GM19351 (cell line): ENCODE results near the gene SORCS2.

ENCODE experiments used
- ATAC-seq: cut with Tn5 transposase; IDR thresholded peaks from one replicate; pipeline ENCODE4 v1.9.1; 2021; ENCODE audit warnings: mild to moderate bottlenecking, moderate library complexity; ENCODE audit not compliant: unreplicated experiment

SORCS2 gene

GRCh38 chr4:7241597-7242125, 49.3 kb downstream of the SORCS2 start:
- no peak for ATAC-seq

GRCh38 chr4:7242766-7243165, 50.4 kb downstream of the SORCS2 start:
- ATAC-seq, result no peak

DNA sequence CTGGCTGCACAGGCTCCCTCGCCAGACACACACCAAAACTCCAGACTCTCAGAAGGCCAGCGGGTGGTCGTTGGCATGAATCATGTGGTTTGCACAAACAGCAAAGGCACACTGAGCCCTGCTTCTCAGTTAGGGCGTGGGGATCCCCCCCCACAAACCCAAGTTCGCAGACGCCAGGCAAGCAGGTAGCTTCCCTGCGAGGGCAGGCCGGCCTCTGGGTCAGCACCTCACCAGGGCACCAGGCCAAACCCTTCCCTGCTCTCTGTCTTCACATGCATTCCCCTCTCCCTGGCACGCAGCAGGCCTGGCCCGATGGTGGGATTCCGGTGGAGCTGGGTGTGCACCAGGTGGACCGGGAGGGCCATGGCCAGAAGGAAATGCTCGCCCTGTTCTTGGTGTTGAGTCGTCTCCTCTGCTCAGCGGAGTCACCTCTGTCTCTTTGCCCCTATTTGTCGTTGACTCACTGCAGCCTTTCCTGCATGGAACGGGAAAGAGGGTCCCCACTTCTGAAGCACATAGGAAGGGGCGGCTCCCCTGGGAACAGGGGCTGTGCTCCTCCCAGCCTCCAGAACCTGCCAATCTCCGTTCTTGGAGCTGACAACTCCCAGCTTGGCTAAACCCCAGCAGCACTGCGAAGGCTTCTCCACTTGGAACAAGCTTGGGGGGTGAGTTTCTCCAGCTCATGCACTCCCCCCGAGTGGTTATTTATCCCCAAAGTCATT, 51.4 kb downstream of the SORCS2 start:
- ATAC-seq, result no peak

- ATAC-seq, result no peak
Observed at GRCh38 chr4:7244331-7244665, 52.0 kb downstream of the SORCS2 start.

- ATAC-seq, result no peak
Observed at GRCh38 chr4:7244751-7245320, 52.5 kb downstream of the SORCS2 start.

DNA sequence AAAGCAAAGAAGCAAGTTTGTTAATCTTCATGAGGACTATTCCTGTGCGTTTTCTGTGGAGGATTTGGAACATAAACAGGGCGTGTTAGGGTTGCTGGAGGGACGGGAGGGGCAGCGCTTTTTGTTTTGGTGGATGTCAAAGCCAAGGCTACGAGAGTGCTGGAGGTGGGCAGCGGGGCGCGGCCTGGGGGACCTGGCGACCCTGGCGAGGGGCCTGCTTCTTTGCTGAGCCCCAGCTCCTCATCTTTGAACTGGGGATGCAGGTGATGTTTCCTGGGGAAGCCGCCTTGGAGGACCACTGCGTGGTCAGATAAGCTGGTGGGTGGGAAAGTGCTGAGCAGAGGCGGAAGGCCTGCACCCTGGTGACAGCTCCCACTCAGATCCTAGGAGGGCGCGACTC, 55.2 kb downstream of the SORCS2 start:
- ATAC-seq, result no peak

DNA sequence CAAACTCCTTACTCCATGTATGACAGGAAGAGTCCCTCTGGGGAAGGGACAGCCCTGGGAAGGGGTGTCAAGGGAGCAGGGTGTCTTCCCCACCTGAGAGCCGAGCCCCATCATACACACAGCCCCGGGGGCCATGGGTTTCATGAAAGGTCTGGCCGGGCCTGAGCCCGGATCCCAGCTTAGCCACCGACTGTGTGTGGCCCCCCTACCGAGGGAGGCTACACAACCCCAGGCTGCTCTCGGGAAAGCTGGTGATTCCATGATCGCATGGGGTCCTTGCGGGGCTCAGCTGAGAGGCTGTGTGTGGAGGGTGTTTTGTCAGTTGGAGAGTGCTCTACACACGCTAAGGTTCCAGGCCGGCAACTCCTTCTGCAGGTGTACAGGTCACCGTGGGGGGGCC, 55.6 kb downstream of the SORCS2 start:
- no peak for ATAC-seq

DNA sequence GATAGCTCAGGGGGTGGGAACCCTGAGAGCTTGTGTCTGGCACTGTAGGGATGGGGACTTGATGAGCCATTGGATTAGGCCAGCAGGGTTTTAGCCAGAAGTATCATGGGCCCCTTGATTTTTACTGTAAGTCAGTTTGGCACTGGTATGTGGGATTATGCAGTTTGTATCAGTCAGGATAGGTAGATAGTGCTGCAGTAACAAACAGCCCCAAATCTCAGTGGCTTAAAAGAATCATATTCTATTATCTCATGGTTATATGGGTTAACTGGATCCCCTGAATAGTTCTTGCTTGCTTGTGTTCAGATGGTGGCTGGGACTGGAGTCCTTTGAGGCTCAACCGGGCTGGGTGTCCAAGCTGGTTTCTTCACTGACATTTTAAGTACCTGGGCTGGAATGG, 56.5 kb downstream of the SORCS2 start:
- ATAC-seq, result no peak

DNA sequence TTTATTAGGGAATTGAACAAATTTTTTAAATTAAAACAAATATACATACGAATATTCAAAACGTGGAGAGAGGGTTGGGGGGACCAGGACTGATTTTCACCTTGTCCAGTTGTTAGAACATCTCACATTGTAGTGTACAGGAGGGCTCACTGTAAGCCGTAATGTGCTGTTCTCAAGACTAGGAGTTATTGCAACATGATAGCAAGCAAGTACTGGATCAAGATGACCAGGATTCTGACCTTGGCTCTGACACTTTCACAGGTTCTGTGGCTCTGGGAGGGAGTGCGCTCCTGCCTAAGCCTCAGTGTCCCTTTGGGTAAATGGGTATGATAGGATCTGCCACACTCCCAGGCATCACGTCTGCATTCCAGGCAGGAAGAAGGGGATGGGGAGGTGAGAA, 59.0 kb downstream of the SORCS2 start:
- no peak for ATAC-seq

- ATAC-seq, result no peak
Observed at GRCh38 chr4:7252051-7252450, 59.7 kb downstream of the SORCS2 start.

- ATAC-seq, result no peak
Observed at GRCh38 chr4:7252510-7253340, 60.4 kb downstream of the SORCS2 start.

- ATAC-seq, result no peak
Observed at GRCh38 chr4:7253341-7253700, 61.0 kb downstream of the SORCS2 start.

DNA sequence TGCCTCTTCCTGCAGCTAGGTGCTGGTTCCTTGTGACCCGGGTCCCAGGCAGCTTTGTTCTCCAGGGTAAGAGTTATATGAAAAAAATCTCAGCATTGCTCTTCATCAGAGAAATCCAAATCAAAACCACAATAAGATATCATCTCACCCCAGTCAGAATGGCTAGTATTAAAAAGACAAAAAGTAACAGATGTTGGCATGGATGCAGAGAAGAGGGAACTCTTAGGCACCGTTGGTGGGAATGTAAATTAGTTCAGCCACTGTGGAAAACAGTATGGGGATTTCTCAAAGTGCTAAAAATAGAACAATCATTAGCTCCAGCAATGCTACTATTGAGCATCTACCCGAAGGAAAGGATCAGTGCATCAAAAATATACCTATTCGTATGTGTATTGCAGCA, 61.5 kb downstream of the SORCS2 start:
- no peak for ATAC-seq

- peak; percentile 93 for ATAC-seq
Observed at GRCh38 chr4:7254736-7255487, 62.6 kb downstream of the SORCS2 start.

DNA sequence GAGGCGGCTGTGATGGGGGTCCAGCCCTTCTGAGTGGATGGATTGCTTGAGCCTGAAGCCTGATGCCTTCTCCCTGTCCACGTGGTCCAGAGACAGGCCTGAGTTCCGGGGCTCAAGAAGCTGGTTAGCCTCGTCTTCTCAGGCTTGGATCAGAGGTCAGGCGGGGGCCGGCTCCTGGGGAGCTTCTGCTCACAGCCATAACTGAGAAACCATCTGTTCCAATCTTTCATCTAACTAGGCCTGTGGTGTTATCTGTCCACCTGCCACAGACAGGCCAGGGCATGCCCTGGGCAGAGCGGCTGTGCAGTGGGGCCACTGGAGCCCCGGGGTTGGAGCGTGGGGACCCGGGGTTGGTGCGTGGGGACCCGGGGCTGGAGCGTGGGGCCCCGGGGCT, 63.1 kb downstream of the SORCS2 start:
- ATAC-seq, result no peak

DNA sequence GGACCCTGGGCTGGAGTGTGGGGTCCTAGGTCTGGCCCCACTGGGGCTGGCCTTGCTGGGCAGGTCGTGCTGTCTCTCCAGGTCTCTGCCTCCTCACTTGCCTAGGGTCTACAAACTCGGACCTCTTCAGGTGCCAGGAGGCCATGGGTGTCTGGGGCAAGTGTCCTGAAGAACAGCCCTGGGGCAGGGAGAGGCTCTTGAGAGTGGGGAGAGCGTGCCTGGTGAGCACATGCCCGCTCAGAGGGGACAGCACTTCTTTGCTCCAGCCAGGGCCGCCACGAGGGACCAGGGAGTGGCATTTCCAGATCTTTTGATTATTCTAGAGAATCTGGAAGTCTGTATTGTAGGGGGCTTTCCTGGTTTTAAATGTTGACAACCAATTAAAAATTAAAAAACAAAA, 63.7 kb downstream of the SORCS2 start:
- no peak for ATAC-seq

DNA sequence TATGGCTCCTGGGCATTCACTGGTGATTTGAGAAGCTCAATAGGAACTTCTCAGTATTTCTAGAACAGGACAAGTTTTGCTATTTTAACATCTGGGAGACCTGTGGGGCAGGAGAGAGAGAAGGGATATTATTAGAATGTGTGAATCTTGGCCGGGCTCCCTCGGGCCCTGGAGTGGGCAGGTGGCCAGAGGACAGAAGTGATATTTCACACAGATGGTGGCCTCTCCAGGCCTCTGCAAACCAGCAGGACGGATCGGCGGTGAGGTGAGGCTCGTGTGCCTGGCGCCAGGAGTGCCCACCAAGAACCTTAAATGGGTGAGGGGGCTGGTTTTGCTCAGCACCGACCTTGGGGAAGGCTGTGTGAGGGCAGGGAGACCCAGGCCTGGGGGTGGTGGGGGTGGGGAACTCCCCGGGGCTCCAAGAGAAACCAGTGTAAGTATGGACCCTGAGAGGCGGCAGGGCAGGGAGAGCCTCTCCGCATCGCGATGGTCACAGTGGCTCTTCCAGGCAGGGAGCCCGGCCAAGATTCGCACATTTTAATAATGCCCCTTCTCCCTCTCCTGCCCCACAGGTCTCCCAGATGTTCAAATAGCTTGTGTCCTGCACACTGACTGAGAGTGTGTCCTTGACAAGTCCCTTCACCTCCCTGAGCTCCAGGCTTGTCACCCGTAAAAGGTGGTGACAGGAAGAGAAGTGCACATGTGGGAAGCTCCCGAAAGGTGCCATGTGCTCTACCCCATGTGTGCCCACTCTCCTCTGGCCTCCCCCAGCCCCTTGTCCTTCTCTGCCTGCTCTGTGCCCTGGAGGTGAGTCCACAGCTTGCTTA, 64.9 kb downstream of the SORCS2 start:
- no peak for ATAC-seq

DNA sequence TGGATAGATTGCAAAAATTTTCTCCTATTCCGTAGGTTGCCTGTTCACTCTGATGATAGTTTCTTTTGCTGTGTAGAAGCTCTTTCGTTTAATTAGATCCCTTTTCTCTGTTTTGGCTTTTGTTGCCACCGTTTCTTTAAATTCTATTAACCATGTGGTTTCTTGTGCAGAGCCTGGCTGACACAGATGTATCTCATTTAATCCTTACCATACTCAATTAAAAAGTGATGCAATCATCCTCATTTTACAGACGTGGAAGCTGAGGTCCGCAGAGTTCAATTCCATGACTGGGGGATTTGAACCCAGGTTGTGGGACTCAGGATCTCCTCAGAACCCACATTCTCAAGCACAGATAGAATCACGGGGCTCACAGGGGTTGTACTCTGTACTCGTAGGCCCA, 66.7 kb downstream of the SORCS2 start:
- ATAC-seq, result no peak

- ATAC-seq, result no peak
Observed at GRCh38 chr4:7260569-7260968, 68.2 kb downstream of the SORCS2 start.

GRCh38 chr4:7261087-7261486, 68.7 kb downstream of the SORCS2 start:
- ATAC-seq, result no peak
